GM21717 (cell line): Measurements from ENCODE around the gene KCNK16.
"Not testable (repeated sequence)": the region's sequence is repeated elsewhere in the genome, so short reads cannot be mapped to it uniquely, and the experiment has no call there.

Source experiments
- ATAC-seq: cut with Tn5 transposase; IDR thresholded peaks from one replicate; pipeline ENCODE4 v1.9.1; 2021; ENCODE audit warnings: mild to moderate bottlenecking, moderate library complexity; ENCODE audit not compliant: unreplicated experiment

The KCNK16 gene

DNA sequence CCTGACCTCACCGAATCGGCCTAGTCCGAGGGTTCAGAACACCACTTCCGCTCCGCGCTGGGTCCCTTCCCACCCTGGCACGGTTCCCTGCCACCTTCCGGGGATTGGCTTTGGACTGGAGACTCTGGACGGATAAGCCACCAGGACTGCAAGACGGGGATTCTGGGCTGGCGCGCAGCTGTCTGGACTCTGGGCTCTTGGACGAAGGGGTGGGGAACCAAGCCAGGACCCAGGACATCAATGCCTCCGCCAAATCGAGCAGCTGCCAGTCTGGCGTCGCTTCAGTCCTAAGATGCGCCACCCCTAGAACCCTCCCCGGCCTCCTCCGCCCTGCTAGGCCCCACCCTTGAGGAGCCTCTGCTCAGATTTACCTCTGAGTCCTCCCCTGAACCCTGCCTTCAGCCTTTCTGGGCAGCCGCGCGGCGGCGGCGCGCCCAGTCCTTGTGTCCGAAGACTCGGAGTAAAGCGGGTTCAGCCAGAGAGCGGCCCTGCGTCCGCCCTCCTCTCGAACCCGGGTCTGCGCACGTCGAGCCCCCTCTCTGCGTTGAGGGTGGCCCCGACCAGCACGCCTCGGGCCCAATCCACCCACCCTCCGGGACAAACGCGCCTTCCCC is 9.5 kb downstream of the KCNK16 start:
- no peak for ATAC-seq

DNA sequence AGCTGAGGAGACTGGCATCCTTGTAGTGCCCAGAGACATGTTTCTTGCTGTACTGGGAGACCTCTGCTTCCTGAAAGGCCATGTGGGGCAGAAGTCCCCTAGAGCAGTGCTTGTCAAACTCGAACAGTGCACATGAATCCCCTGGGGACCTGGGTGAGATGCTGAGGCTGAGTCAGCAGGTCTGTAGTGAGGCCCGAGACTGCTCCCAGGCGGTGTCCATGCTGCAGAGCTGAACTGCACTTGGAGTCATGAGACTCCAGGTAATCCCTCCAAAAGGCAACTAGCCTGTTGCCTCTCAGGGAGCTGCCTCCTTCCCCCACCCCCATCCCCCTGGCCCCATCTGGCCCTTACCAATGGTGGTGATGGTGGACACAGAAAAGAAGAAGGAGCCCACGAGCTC is 12.0 kb downstream of the KCNK16 start:
- no peak for ATAC-seq

DNA sequence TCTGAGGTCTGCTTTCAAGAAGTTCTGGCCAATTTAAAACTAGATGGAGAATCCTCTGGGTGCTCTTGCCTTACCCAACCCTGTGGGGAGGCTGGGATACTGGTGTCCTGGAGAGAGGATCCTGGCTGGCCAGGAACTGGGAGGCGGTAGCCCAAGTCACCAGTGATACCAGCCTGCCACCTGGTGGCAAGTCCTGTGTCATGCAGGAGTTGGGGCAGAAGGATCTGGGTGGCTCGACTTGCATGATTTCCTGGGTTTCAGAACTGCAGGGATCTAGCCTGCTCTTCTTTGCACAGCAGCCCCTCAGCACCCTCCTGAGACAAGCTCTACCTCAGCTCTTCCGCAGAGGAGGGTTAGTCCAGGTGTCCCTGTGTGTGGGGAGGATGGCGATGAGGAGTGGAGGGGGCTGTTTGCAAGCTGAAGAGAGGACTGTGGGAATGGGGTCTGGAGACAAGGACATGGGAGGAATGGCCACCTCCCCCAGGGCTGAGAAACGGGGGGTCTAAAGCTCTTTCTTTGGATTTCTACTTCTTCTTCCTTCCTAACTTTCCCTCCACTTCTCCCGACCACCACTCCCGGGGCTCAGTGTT is 12.5 kb downstream of the KCNK16 start:
- ATAC-seq: no peak

DNA sequence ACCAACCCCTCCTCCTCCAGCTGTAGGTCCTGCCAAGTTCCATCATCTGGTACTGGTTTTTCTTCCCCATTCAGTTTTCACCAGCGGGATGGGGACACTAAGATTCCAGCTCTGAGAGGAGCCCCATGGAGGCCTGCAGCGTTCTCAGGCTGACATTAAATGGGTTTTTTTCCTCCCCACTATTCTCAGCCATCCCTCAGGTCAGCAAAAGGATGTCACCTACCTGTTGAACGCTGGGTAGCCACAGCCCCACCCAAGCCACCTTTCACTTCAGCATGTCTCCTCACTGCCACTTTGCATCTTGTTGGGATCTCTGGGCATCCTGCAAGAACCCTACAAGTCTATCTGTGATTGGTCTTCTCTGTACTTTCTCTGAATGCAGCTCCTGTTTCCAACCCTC is 15.0 kb downstream of the KCNK16 start:
- no peak for ATAC-seq

DNA sequence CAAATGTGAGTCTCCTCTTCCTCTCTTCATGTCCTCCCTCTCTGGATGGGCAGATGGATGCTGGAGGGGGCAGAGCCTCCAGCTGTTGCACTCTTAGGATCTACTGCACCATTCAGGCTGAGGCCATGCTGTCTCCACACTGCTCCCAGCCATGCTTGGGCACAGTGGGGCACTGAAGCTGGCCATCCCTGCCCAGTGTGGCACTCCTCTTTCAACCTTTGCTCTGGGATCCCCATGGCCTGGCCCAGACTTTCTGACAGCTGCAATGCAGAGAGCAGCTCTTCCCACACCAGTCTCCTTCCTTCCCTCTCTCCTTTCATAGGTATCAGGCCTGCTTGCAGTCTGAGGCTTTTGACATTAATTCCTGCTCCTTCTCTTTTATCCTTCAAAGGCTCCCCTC is 17.6 kb downstream of the KCNK16 start:
- no peak for ATAC-seq

DNA sequence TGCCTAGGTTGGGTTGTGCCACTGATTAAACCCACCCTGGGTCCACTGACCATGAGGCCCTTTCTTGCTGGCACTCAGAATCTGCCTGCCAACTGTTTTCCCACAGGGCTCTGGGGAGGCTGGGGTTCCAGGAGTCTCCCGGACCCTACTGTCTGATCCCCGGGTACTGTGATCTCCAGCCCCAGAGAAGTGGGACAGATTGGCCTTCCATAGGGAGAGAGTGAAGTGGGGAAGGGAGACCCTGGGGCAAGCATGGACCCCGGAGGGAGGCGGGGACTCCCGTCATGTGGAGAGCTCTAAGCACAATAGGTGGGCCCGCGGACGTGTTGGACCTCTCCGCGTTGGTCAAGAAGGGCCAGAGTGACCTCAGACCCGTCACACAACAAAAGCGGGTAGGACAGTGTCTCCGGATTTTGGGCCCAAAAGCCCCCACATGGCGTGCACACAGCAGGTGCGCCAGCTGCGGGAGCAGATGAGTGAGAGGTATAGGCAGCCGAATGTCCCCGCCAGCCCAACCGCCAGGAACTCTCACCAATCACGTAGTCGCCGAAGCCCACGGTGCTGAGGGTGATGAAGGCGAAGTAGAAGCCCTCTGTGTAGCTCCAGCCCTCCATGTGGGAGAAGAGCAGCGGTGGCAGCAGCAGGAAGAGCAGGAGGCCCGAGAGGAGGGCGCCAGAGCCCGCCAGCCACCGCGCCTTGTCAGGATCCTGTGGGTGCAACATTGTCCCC is 18.9 kb downstream of the KCNK16 start:
- no peak for ATAC-seq

DNA sequence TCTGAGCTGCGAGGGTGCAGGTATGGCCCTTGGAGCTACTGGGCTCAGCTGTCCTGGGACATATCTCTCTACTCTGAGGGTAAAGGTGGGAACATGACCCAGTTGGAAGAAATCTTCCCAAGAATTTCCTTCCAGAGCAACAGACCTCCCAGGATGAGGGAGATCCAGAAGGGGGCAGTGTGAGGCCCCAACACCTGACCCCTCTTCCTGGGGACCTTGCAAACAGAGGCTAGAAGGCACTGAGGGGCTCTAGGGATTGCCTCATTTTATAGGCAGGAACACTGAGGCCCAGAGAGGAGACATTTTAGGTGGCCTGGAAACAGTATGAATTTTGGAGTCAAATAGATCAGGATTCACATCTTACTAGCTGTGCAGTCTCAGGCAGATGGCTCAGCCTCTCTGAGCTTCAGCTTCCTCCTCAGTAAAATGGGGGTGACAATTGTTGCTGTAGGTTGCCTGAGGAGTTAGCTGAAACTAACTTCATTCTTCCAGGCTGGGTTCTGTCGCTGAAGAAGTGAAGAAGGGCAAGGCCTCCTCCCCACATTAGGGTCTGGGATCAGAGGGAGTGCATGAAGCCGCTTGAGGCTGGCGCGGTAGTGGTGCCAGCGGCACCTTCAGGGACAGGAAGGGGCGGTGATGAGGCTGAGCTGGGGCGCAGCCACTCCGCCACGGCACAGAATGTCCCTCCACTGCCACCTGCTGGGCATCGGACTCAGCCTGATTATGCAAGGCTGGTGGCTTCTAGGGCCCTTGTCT is 19.7 kb downstream of the KCNK16 start:
- ATAC-seq: no peak

DNA sequence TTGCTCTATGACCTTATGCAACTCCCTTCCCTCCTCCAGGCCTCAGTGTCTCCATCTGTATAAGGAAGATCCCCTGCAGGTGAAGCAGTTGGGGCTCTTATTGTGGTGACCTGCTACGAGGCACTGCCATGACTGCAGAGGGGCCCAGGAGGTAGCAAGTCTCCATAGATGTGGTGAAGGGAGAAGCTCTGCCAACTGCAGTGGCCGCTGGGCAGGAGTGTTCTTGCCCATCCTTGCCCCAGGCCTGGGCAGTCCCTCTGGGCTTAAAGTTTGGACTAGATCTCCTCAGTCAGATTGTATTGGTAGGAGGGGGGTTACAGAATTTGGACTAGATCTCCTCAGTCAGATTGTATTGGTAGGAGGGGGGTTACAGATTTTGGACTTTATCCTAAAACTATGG is 20.5 kb downstream of the KCNK16 start:
- ATAC-seq: no peak

DNA sequence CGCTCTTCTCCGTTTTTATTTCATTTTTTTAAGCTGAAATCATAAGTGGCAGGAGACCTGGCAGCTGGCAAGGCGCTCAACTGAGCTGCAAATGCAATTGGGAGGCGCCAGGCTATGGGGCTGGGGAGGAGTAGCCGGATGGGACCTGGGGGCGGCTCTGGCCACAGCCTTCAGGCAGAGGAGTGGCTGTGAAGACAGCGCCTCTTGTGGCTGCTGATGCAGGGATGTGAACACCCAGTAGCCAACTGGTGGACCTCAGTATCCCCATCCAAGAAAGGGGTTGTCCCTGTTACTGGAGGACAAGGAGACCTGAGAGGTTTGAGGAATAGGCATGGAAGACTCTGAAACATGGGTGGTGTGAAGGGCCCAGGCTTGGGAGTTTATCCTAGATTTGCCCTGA is 20.9 kb downstream of the KCNK16 start:
- no peak for ATAC-seq

DNA sequence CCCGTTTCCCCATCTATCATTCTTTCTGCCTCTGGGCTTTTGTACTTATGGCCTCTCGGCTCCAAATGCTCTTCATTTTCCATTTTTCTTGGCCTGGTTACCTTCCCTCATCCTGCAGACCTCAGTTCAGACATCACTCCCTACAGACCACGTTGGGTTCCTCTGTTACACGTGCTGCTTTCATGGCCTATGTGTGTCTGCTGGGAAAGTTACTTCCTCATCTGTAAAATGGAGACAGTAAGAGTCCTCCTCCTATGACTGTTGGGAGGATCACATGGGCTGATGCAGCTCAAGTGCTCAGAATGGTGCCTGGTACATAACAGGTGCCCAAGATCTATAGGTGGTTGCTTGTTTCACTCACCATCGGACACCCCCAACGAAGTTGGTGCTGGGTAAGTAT is 21.8 kb downstream of the KCNK16 start:
- ATAC-seq: no peak

DNA sequence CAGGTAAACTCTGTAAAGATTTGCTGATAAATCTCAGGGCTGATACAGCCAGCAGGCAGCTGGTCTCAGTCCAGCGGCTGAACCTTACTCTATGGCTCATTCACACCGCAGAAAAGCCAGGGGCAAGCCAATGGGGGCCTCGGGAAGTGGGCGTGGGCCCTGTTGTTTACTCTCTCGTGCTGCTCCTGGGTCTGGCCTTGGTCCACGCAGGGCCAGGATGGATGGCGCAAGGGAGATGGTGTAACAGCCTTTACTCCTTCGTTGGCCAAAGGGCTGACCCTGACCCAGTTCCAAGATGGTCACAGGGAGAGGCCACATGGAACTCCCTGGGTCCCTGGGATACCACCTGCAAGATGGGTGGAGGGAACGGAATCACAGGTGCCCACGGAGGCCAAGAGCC is 24.4 kb downstream of the KCNK16 start:
- no peak for ATAC-seq

DNA sequence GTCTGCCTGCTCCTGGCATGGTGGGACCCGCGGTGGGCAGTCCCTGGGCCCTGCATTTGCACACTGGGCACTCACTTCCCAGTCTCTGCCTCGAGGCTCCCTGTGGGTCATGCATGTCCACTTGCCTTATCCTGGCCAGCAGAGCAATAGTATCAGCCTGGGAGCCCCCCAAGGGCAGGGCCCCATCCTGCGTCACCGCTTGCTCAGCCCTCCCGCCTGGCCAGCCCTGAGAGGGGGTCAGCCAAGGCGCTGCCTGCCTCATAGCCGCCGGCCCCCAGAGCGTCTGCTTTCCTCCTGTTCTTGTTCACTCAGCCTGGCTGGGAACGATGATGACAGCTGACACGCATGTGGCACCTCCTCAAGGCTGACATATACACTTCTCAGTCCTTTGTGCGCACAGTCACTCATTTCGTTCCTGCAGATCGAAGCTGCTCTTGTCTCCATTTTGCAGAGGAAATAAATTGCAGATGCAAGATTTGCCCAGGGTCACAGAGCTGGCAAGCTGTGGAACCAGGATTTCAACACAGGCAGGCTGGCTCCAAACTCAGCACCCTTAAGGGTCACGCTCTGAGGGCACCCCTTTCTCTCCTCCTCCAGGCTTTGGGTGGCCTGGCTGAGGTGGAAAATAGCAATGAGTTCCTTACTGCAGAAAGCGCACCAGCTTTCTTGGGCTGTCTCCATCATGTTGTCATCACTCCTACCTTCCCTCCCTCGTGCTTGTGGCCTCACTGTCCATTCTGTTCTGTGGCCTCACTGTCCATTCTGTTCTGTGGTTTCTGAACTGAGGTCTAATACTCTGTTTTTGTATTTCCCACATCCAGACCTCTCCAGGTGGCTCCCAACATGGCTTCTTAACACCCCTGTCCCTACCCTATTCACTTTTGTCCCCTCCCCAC is 25.5 kb downstream of the KCNK16 start:
- no peak for ATAC-seq

DNA sequence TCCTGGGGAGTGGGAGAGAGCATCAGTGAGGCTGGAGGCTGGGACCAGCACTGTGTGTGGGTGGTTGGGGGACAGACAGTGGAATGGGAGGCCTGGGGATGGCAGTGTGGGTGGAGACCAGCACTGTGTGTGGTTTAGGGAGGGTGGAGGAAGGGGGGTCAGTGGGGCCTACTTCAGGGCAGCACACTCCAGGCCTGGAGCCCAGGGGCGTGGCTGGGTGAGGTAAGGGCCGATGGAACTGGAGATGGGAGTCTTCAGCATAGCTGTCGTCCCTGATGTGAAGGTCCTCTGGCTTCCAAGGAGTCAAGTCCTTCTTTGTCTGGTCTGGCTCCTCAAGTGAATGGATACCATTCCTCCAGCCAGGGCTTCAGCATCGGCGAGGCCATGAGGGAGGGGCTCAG is 26.9 kb downstream of the KCNK16 start:
- no peak for ATAC-seq

DNA sequence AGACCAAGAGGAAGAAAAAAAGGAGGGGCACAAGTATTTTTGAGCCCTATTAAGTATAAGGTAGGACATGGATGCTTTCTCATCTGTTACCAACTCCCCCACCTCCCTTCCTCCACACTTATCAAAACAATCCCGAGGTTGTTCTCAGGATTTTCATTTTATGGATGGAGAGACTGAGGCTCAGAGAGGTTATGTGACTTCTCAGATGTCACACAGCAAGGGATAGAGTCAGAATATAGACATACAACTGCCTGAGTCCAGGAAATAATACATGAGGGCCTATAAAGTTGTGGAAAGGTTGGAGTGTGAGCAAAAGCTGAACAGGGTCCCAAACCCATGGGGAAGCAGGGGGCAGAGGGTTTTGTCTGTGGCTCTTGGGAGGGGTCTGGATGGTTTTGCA is 27.6 kb downstream of the KCNK16 start:
- no peak for ATAC-seq

DNA sequence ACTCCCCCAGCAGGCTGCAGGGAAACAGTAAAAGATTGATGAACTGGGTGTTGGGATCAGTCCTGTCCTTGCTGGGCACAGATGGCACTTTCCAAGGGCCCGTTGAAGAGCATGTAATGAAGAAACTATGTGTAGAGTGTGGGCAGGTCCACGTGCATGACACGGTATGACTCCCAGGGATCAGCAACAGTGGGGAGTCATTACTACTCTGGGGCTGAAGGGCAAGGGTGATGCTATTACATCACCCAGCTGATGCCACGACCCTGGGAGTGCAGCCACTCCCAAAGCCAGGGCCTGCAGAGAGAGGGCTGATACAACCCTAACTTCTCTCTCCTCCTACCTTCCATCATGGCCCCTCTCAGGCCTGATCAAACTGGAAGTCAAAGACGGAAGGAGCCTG is 28.4 kb downstream of the KCNK16 start:
- no peak for ATAC-seq

DNA sequence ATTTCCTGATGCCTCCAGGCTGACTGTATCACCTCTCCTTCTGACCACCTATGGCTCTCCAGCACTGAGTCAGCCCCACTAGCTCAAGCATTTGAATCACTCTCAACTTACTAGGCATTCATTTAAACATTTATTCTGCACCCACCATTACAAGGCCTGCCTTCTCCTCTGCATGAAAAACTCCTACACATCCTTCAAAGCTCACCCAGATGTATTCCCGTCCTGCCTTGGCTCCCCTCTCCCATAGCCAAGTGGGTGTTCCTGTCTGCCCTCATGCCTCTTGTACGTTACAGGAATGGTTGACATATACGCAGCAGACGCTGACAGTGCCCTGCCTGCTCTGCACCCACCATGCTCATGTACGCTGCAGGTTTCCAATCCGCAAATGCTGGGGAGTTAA is 29.9 kb downstream of the KCNK16 start:
- no peak for ATAC-seq

DNA sequence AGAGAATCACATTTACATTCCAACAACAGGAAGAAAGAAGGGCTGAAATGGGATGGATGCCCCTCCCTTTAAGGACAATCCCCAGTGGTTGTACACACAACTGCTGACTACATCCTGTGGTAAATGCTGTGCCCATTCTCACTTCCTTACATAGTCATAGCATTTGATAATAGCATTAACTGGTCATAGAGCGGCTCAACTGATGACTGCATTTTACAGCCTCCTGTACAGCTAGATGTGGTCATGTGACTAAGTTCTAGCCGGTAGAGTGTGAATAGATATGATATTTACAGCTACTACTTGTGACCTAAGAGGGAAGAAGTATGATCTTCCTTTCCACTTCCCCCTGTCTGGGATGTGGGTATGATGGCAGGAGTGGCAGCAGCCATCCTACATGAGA is 33.0 kb downstream of the KCNK16 start:
- no peak for ATAC-seq

DNA sequence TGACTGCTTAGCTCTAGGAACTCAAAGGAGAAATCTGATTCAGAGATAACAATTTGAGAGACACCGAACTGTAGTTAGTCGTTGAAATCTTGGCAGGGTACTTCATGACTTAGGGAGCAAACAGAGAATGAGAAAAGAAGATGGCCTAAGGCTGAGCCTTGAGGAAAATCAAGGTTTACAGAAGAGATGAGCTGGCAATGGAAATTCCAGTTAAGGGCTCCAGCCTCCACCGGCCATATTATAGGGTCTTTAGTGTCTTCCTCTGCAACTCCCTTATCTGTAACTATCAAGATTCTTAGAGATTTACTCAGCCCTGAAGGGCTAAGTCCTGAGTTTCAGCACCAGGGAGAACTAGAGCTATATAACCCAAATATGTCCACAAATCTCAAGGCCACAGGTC is 34.9 kb downstream of the KCNK16 start:
- no peak for ATAC-seq

DNA sequence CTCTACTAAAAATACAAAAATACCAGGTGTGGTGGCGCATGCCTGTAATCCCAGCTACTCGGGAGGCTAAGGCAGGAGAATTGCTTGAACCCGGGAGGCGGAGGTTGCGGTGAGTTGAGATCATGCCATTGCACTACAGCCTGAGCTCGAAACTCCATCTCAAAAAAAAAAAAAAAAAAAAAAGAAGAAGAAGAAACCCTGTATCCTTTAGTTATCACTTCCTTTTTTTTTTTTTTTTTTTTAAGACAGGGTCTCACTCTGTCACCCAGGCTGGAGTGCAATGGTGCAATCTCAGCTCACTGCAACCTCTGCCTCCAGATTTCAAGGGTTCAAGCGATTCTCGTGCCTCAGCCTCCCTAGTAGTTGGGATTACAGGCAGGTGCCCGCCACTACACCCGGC is 35.9 kb downstream of the KCNK16 start:
- ATAC-seq: not testable (repeated sequence)

DNA sequence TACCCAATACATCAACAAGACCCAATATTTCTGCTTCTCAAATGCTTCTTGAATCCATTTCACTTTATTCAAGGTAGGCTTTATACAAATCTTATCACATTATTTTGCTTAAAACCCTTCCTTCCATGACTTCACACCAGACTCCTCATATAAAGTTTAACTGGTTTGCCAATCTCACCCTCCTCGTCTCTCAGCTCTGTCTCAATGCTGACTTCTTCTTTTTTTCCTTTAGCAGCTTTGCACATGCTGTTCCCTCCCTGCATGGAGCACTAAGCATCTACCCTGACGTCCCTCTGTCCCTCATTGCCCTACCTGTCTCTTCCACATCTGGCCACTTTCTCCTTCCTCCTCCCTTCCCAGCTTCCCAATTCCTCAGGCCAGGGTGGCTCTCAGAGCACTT is 39.7 kb downstream of the KCNK16 start:
- no peak for ATAC-seq
